Urinary bladder (tissue), 4 donors: Measurements from ENCODE around the gene PRRX1. TPM values are rescaled to one million over a fixed set of nuclear protein-coding genes. Genes with fewer than 3 reads are reported as not detected.

ENCODE experiments used
- DNase-seq: peaks from one replicate; pipeline ENCODE4 v3.0.0-alpha.2; 2015; ENCODE audit errors: extremely low spot score
- H3K27ac ChIP-seq: one replicate; pipeline ENCODE4 v1.5.1; 2013; ENCODE audit warnings: low read depth, mild to moderate bottlenecking, moderate library complexity
- H3K36me3 ChIP-seq: one replicate; pipeline ENCODE4 v1.6.1; 2013; ENCODE audit warnings: mild to moderate bottlenecking, moderate library complexity; ENCODE audit not compliant: insufficient read depth
- H3K4me1 ChIP-seq: one replicate; pipeline ENCODE4 v1.6.1; 2013; ENCODE audit warnings: mild to moderate bottlenecking, moderate library complexity; ENCODE audit not compliant: insufficient read depth
- H3K4me3 ChIP-seq: one replicate; pipeline ENCODE4 v1.5.1; 2013; ENCODE audit warnings: low read depth, low read length
- WGBS: extraction: QIAGEN DNeasy Blood & Tissue Kit; methylation state at CpG from one replicate; pipeline ENCODE4 v1.1.7; 2013; 5-methylcytosine and 5-hydroxymethylcytosine counted together
- polyA plus RNA-seq: library from polyadenylated mRNA; stranded (reverse); fragments of 200-250 nt; gene quantifications from one replicate; pipeline ENCODE4 v1.2.3, GENCODE V29; 2013
- total RNA-seq: library from RNA; depleted of rRNA; stranded (reverse); fragments of >200 nt; gene quantifications from one replicate; pipeline ENCODE4 v1.2.3, GENCODE V29; 2014
- donor health status: healthy with polysubstance abuse.
- donor health status: healthy.

The PRRX1 gene
- total and polyA plus RNA-seq, 2 donors, result 10.6 to 85.2 TPM

GRCh38 chr1:170691258-170691657 lies 27.3 kb downstream of the PRRX1 start:
- Histone ChIP-seq H3K4me1 (no peaks in the 10 kb centered on the region), H3K36me3 (no peaks in the 10 kb centered on the region), H3K27ac (no peak overlapping the region), H3K4me3 (no peak overlapping the region)
- no peak for DNase-seq

GRCh38 chr1:170692866-170693575 lies 29.1 kb downstream of the PRRX1 start:
- Histone ChIP-seq H3K4me3 (no peak overlapping the region), H3K36me3 (no peaks in the 10 kb centered on the region), H3K27ac (no peak overlapping the region), H3K4me1 (no peaks in the 10 kb centered on the region)
- DNase-seq, result no peak
- WGBS, result 55% methylated on average over 2 of the region's 2 CpGs

- Histone ChIP-seq H3K27ac (no peak overlapping the region), H3K4me1 (no peaks in the 10 kb centered on the region), H3K36me3 (no peaks in the 10 kb centered on the region), H3K4me3 (no peak overlapping the region)
- 46% methylated on average over 6 of the region's 6 CpGs for WGBS
- no peak for DNase-seq
Observed at GRCh38 chr1:170694172-170694926, 30.4 kb downstream of the PRRX1 start.

GRCh38 chr1:170695955-170696590 lies 32.1 kb downstream of the PRRX1 start:
- H3K27ac ChIP-seq, result no peak overlapping the region
- H3K4me1 ChIP-seq, result no peaks in the 10 kb centered on the region
- no peak for DNase-seq
- no peaks in the 10 kb centered on the region for H3K36me3 ChIP-seq
- no peak overlapping the region for H3K4me3 ChIP-seq
- WGBS, result 81% methylated on average over 6 of the region's 6 CpGs

- no peak overlapping the region for H3K4me3 ChIP-seq
- no peak for DNase-seq
- H3K4me1 ChIP-seq, result no peaks in the 10 kb centered on the region
- no peaks in the 10 kb centered on the region for H3K36me3 ChIP-seq
- WGBS, result 56% methylated on average over 6 of the region's 6 CpGs
- H3K27ac ChIP-seq, result no peak overlapping the region
Observed at GRCh38 chr1:170696591-170697290, 32.8 kb downstream of the PRRX1 start.

- Histone ChIP-seq H3K4me1 (no peaks in the 10 kb centered on the region), H3K4me3 (no peak overlapping the region), H3K36me3 (no peaks in the 10 kb centered on the region), H3K27ac (no peak overlapping the region)
- no peak for DNase-seq
Observed at GRCh38 chr1:170697316-170697715, 33.4 kb downstream of the PRRX1 start.

- H3K4me1 ChIP-seq, result no peaks in the 10 kb centered on the region
- H3K4me3 ChIP-seq, result no peak overlapping the region
- no peaks in the 10 kb centered on the region for H3K36me3 ChIP-seq
- 57% methylated on average over 11 of the region's 11 CpGs for WGBS
- DNase-seq, result no peak
- H3K27ac ChIP-seq, result no peak overlapping the region
Observed at GRCh38 chr1:170698301-170699275, 34.7 kb downstream of the PRRX1 start.

GRCh38 chr1:170699696-170700095 lies 35.8 kb downstream of the PRRX1 start:
- DNase-seq, result no peak
- 90% methylated on average over 8 of the region's 8 CpGs for whole genome bisulfite sequencing
- H3K4me3 ChIP-seq, result no peak overlapping the region
- H3K4me1 ChIP-seq, result no peaks in the 10 kb centered on the region
- H3K36me3 ChIP-seq, result no peaks in the 10 kb centered on the region
- H3K27ac ChIP-seq, result no peak overlapping the region

- no peaks in the 10 kb centered on the region for H3K36me3 ChIP-seq
- no peak overlapping the region for H3K27ac ChIP-seq
- no peaks in the 10 kb centered on the region for H3K4me1 ChIP-seq
- no peak for DNase-seq
- no peak overlapping the region for H3K4me3 ChIP-seq
- 72% methylated on average over 1 of the region's 1 CpG for WGBS
Observed at GRCh38 chr1:170700842-170701615, 37.1 kb downstream of the PRRX1 start.

GRCh38 chr1:170701962-170702361 lies 38.0 kb downstream of the PRRX1 start:
- H3K4me3 ChIP-seq, result no peak overlapping the region
- no peaks in the 10 kb centered on the region for H3K36me3 ChIP-seq
- DNase-seq, result no peak
- H3K27ac ChIP-seq, result no peak overlapping the region
- no peaks in the 10 kb centered on the region for H3K4me1 ChIP-seq
- WGBS, result 92% methylated on average over 12 of the region's 12 CpGs

GRCh38 chr1:170703591-170703990 lies 39.7 kb downstream of the PRRX1 start:
- no peak for DNase-seq
- no peaks in the 10 kb centered on the region for H3K4me1 ChIP-seq
- no peaks in the 10 kb centered on the region for H3K36me3 ChIP-seq
- H3K27ac ChIP-seq, result no peak overlapping the region
- 89% methylated on average over 2 of the region's 2 CpGs for WGBS
- H3K4me3 ChIP-seq, result no peak overlapping the region

- no peak for DNase-seq
- H3K27ac ChIP-seq, result no peak overlapping the region
- no peaks in the 10 kb centered on the region for H3K4me1 ChIP-seq
- H3K36me3 ChIP-seq, result no peaks in the 10 kb centered on the region
- no peak overlapping the region for H3K4me3 ChIP-seq
- WGBS, result 87% methylated on average over 3 of the region's 3 CpGs
Observed at GRCh38 chr1:170704256-170704655, 40.3 kb downstream of the PRRX1 start.
